Neural crest cell (in vitro differentiated cells): ENCODE data around the gene AKAP6. TPM values are rescaled to one million over a fixed set of nuclear protein-coding genes. Genes with fewer than 3 reads are reported as not detected.
"Not testable (repeated sequence)": the region's sequence is repeated elsewhere in the genome, so short reads cannot be mapped to it uniquely, and the experiment has no call there.

Experiments
- DNase-seq: peaks from one replicate; pipeline ENCODE4 v3.0.0; 2021; ENCODE audit warnings: low read depth, mixed read lengths, low spot score
- H3K27ac Mint-ChIP-seq: one replicate; pipeline ENCODE4 v1.8.0; 2021; ENCODE audit warnings: mild to moderate bottlenecking, mixed read lengths; ENCODE audit not compliant: unreplicated experiment
- H3K27me3 Mint-ChIP-seq: 2 replicates; pipeline ENCODE4 v1.8.0; 2021; ENCODE audit warnings: low read depth, mild to moderate bottlenecking, mixed read lengths
- H3K36me3 Mint-ChIP-seq: 2 replicates; pipeline ENCODE4 v1.8.0; 2021; ENCODE audit warnings: low read depth, mild to moderate bottlenecking, mixed read lengths
- H3K4me1 Mint-ChIP-seq: 2 replicates; pipeline ENCODE4 v1.8.0; 2021; ENCODE audit warnings: mixed read lengths
- H3K4me3 Mint-ChIP-seq: one replicate; pipeline ENCODE4 v1.8.0; 2021; ENCODE audit warnings: mild to moderate bottlenecking, mixed read lengths
- H3K9me3 Mint-ChIP-seq: 2 replicates; pipeline ENCODE4 v1.8.0; 2021; ENCODE audit warnings: mixed read lengths
- total RNA-seq: library from RNA; stranded (reverse); gene quantifications from 2 replicates; pipeline ENCODE4 v1.2.1, GENCODE V29; 2021
- TF ChIP-seq, protein P1 (sequence below): fragments of 200-600 bp; sonication (generic); conservative IDR thresholded peaks from 2 replicates; pipeline ENCODE4 v1.5.0; 2021; ENCODE audit warnings: antibody characterized with exemption, mild to moderate bottlenecking

The AKAP6 gene
- total RNA-seq, 1 donor from 2014 or later, result 9.4 TPM

DNA sequence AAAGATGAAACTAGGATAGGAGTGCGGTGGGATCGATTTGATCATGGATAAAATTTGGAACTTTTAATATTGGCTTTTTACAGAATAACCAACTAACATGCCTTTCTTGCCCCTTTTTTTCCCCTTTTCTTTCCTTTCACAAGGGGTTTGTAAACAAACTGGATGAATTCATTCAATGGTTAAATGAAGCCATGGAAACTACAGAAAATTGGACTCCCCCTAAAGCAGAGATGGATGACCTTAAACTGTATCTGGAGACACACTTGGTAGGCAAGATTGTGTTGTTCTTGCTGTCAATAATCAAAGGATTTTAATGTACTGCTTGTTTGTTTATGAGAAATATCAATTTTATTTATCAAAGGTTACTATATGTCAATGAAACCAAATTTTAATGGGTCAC lies 247.9 kb downstream of the AKAP6 start:
- H3K9me3 Mint-ChIP-seq, result no peaks in the 10 kb centered on the region
- peaks cover 14% of the 10 kb centered on the region for H3K4me1 Mint-ChIP-seq
- no peaks in the 10 kb centered on the region for H3K36me3 Mint-ChIP-seq
- TF ChIP-seq, protein P1, sequence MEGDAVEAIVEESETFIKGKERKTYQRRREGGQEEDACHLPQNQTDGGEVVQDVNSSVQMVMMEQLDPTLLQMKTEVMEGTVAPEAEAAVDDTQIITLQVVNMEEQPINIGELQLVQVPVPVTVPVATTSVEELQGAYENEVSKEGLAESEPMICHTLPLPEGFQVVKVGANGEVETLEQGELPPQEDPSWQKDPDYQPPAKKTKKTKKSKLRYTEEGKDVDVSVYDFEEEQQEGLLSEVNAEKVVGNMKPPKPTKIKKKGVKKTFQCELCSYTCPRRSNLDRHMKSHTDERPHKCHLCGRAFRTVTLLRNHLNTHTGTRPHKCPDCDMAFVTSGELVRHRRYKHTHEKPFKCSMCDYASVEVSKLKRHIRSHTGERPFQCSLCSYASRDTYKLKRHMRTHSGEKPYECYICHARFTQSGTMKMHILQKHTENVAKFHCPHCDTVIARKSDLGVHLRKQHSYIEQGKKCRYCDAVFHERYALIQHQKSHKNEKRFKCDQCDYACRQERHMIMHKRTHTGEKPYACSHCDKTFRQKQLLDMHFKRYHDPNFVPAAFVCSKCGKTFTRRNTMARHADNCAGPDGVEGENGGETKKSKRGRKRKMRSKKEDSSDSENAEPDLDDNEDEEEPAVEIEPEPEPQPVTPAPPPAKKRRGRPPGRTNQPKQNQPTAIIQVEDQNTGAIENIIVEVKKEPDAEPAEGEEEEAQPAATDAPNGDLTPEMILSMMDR, result no peak
- H3K27me3 Mint-ChIP-seq, result peaks cover 10% of the 10 kb centered on the region
- no peak for DNase-seq
- no peak overlapping the region for H3K4me3 Mint-ChIP-seq
- H3K27ac Mint-ChIP-seq, result no peak overlapping the region

DNA sequence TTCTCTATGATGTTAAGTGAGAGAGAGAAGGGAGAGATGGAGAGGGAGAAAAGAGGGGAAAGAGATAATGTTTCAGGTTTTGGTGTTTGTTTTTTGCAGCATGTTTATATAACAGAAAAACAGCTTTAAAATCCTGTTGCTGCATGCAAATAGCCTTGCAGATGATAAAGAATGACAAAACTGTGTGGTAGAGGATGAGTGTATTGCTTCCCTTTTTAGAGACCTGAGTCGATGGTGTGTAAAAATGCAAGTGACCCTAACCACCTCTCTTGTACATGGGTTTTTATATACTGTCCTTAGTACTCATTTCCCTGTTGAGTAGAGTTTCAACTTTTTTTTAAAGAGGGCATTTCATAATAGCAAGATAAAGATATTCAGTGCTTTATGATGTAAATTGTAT lies 249.1 kb downstream of the AKAP6 start:
- Mint-ChIP-seq H3K4me3 (no peak overlapping the region), H3K9me3 (no peaks in the 10 kb centered on the region), H3K36me3 (no peaks in the 10 kb centered on the region), H3K4me1 (peaks cover 9% of the 10 kb centered on the region), H3K27ac (no peak overlapping the region), H3K27me3 (peaks cover 10% of the 10 kb centered on the region)
- DNase-seq, result no peak
- TF ChIP-seq, protein P1, result no peak

DNA sequence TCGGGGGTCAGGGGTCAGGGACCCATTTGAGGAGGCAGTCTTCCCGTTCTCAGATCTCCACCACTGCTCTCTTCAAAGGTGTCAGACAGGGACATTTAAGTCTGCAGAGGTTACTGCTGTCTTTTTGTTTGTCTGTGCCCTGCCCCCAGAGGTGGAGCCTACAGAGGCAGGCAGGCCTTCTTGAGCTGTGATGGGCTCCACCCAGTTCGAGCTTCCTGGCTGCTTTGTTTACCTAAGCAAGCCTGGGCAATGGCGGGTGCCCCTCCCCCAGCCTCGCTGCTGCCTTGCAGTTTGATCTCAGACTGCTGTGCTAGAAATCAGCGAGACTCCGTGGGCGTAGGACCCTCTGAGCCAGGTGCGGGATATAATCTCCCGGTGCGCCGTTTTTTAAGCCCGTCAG lies 254.3 kb downstream of the AKAP6 start:
- H3K4me1 Mint-ChIP-seq, H3K27me3 Mint-ChIP-seq, H3K36me3 Mint-ChIP-seq, DNase-seq, H3K27ac Mint-ChIP-seq, H3K4me3 Mint-ChIP-seq: not testable (repeated sequence)
- H3K9me3 Mint-ChIP-seq, result peaks cover 15% of the 10 kb centered on the region

DNA sequence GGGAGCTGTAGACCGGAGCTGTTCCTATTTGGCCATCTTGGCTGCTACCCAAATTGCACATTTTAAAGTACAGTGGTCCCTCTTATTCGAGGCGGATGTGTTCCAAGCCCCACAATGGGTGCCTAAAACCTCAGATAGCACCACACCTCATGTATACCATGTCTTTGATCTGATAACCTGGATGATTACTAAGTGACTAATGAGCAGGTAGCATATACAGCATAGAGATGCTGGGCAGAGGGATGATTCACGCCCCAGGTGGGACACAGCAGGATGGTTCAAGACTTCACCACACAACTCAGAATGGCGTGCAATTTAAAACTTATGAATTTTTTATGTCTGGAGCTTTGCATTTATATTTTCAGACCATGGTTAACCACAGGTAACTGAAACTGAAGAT lies 255.0 kb downstream of the AKAP6 start:
- TF ChIP-seq, protein P1, result no peak
- H3K4me1 Mint-ChIP-seq, result no peaks in the 10 kb centered on the region
- H3K27me3 Mint-ChIP-seq, result no peaks in the 10 kb centered on the region

DNA sequence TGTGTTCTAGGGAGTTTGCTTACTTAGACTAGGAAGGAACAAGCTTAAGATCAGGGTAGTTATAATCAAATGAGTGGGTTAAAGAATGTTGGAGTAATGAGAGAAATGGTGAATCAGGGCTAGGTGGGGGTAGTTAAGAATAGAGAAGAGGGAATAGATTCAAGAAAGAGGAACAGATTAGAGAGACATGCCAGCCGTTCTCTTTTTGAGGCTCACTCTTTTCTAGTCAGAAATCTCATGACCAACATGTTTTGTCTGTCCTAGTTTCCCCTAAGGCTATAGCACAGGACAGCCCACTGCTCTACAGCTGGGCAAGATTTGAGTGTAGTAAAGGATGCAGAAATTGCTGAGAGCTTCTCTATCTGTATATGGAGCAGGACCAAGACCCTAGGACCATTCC lies 258.4 kb downstream of the AKAP6 start:
- H3K36me3 Mint-ChIP-seq, result peaks cover 8% of the 10 kb centered on the region
- peaks cover 15% of the 10 kb centered on the region for H3K9me3 Mint-ChIP-seq
- H3K27me3 Mint-ChIP-seq, result no peaks in the 10 kb centered on the region
- H3K4me3 Mint-ChIP-seq, result no peak overlapping the region
- H3K27ac Mint-ChIP-seq, result no peak overlapping the region
- no peaks in the 10 kb centered on the region for H3K4me1 Mint-ChIP-seq
- TF ChIP-seq, protein P1, result no peak
- DNase-seq, result no peak

More for the DNA sequence above, 255.0 kb downstream of the AKAP6 start:
- Mint-ChIP-seq H3K4me3 (no peak overlapping the region), H3K27ac (no peak overlapping the region), H3K9me3 (peaks cover 15% of the 10 kb centered on the region), H3K36me3 (peaks cover 8% of the 10 kb centered on the region)
- DNase-seq, result no peak

DNA sequence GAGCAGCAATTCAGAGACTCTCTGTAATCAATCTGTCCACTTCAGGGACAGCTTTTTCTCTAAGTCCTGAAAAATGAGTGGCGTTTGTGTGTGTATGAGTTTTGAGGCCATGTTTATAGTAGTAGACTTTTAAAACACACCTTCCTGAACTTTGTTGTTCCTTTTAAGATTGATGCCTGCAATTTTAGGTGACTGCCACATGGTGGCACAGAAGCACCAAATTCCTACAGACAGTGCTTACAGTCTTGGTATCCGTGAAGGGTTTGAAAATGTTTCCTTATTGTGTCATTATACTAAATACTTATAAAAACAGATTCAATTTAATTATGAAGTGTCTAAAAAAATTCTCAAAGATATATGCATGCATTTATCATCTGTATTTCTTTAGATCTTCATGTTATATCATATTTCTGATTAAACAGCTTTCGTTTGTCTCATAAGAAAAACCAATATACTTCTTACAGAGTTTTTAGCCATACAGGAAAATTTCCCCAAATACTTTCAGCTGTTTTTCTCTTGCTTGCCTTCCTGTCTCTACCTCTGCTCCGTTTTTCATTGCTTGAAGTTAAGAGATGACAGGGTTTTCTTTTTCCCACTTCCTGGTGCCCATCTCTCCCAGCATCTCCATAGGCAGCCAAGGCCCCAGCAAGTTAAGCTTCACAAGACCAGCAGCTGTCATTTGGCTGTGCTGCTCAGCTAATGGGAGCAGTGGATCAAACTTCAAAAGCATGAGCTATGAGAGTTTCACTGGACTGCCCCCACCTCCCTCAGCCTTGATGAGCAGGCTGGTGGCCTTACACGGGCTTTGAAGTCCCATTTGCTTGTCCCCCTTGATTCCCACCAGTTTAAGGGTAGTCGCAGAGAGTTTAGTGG lies 259.6 kb downstream of the AKAP6 start:
- peaks cover 8% of the 10 kb centered on the region for H3K36me3 Mint-ChIP-seq

More for the DNA sequence above, 259.6 kb downstream of the AKAP6 start:
- Mint-ChIP-seq H3K27ac (no peak overlapping the region), H3K4me3 (no peak overlapping the region), H3K27me3 (no peaks in the 10 kb centered on the region), H3K9me3 (peaks cover 15% of the 10 kb centered on the region), H3K4me1 (no peaks in the 10 kb centered on the region)
- DNase-seq, result peak; percentile 26
- TF ChIP-seq, protein P1, result peak; percentile 83
